ENCODE results near the gene PUM2.

DNA sequence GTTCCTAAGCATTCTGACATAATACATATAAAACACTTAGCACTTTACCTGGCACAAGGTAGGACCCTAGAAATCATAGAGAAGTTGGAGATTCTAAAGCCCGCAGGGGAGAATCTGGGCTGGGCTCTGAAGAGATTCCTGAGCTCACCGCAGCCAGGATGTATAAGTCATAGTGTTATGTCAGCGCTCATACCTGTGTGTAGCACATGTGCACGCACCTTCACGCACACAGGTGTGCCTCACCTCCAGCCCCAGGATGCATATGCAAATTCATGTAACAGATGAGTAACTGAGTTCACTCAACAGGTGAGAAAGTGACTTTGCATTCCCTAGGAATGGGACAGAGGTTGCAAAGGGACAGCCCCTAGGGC, 117.8 kb downstream of the PUM2 start:
- TF ChIP-seq POLR2A (IDR thresholded peaks at IDR 0.05; ENCODE audit: low read depth, low read length) (no peak), POLR2AphosphoS5 (IDR thresholded peaks at IDR 0.05; ENCODE audit: low read depth, low read length) (no peak)

Measured in GM12892 (cell line).